Hematopoietic multipotent progenitor cell (in vitro differentiated cells): ENCODE measurements around the gene PRDM15. TPM values are rescaled to one million over a fixed set of nuclear protein-coding genes. Genes with fewer than 3 reads are reported as not detected.

ENCODE experiments used
- DNase-seq, 3 donors: peaks; one replicate each; pipeline ENCODE4 v3.0.0-alpha.2; 2011 to 2015; ENCODE audit warnings: low read depth in 2 of 3, low spot score in 2 of 3
- total RNA-seq: library from RNA; depleted of rRNA; stranded (reverse); fragments of >200 nt; gene quantifications from one replicate; pipeline ENCODE4 v1.2.3, GENCODE V29; 2012

Gene PRDM15
- total RNA-seq, 1 donor: 13.5 TPM

DNA sequence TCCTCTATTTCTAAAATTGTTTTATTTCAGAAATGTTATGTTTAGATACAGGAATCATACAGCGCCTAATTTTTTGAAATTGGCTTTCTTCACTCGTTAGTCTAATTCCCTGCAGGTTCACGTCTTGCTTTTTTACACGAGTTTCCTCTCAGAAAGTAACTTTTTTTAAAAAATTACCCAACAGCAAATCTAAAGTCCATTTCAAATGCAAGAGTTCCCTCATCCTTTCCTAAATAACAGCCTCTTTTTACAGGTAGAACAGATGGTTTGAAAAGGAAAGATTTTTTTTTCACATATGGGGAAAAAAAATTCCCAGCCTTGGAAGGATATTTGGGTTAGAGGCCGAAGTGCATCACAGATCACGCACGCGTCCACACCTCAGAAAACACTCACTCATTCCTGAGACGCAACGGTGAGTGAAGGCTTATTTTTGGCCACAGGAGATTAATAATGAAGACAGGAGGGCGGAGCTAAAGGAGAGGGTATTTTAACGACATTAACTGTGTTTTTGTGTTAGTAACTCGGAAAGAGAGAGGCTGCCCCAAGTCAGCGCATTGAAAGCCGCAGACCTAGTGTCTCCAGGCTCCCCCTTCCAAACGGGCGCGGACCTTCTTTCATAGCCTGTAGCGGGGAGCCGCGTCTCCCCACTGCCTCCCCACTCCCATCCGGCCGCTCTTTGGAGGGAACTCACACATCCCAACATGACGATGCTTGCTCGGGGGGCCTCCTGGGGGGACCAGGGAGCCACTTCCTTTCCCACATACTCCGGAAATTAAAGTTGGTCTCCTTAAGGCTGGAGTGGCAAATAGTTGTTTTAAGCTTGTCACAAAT, 111.3 kb downstream of the PRDM15 start:
- peak in 2 of 3 donors; percentile 47 to 62 for DNase-seq

DNA sequence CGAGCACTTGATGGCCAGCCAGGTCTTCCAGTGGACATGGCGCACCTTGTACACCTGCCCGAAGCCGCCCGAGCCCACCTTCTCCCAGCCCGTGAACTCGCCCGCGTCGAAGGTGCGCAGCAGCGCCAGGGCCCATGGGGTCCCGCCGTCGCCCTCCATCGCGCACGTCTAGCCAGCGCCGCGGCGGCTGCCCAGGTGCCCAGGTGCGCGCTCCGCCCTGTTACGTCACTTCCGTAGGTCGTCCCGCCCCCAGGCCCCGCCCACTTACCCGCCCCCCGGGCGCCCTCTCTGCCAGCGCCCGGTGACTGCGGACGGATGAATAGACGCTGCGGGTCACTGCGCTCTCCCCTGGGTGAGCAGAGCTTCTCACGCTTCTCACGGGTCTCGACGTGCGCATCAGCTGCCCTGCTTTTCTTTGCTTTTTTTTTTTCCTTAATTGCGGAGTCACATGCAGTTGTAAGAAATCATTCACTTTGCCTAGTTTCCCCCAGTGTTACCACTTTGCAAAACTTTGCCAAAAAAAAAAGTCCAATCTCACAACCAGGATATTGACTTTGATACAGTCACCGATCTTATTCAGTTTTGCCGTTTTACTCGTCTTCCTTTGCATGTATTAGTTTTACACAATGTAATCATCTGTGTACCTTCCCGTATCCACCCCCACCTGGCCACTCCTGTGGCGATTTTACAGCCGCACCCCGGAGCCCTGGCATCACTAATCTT, 112.1 kb downstream of the PRDM15 start, which contains the start of gene RIPK4:
TSS of gene RIPK4 (minus strand) at position 170 of the 723 bp plus-strand sequence. CDS start at position 159, 11 bp downstream.
- peak in 1 of 3 donors; percentile 52 for DNase-seq

DNA sequence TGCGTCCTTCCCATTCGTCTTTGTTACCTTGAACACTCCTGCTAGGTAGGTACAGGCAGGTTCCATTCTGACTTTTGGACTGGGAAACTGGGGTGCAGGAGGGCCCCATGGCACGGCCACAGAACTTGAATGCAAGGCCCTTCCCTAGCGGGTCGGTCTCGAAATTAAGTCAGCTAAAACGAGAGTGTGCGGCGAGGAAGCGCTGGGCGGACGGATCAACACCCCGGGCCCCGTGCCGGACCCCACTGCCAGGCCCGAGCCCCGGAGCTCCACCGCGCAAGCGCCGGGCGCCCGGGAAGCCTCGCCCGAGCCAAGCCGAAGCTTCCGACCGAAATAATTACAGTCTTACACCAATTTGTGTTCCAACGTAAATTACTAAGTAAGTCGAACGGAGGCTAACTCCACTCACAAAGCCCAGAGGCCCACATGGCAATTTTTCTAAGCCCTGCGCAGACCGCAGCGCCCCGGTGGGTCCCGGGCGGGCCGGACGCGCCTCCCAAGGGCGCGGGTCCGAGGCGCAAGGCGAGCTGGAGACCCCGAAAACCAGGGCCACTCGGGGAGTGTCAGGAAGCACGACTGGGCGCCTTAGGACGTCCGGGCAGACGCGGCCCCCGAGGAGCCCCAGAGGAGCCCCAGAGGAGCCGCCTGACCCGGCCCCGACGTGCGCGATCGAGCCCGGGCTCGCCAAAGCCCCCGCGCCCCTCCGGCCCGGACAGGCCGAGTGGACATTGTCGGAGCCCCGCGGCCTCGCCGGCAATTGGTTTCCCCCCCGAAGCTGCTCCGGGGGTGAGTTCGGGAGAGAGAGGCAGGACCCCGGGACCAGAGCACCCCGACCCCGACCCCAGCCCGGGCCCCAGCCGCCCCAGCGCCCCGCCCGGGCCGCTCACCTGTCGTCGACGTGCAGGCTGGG, 112.9 kb downstream of the PRDM15 start:
- no peak for DNase-seq

DNA sequence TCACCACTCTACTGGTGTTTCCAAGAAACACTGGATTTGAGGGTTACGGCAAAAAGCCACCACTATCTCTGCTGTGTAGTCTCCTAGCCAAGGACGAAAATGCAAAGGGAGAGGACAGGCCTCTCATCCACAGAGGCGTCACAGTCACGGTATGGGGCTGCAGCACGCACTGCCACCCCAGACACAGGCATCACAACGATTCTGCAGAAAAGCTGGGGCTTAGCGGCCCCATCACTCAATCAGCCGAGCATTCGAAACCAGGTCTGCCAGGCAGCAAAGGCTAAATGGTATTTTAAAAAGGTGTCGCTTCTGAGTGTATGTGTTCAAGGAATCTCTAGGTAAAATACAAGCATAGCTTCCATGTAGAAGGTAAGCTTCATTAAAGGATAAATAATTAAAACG, 113.7 kb downstream of the PRDM15 start:
- no peak for DNase-seq

DNA sequence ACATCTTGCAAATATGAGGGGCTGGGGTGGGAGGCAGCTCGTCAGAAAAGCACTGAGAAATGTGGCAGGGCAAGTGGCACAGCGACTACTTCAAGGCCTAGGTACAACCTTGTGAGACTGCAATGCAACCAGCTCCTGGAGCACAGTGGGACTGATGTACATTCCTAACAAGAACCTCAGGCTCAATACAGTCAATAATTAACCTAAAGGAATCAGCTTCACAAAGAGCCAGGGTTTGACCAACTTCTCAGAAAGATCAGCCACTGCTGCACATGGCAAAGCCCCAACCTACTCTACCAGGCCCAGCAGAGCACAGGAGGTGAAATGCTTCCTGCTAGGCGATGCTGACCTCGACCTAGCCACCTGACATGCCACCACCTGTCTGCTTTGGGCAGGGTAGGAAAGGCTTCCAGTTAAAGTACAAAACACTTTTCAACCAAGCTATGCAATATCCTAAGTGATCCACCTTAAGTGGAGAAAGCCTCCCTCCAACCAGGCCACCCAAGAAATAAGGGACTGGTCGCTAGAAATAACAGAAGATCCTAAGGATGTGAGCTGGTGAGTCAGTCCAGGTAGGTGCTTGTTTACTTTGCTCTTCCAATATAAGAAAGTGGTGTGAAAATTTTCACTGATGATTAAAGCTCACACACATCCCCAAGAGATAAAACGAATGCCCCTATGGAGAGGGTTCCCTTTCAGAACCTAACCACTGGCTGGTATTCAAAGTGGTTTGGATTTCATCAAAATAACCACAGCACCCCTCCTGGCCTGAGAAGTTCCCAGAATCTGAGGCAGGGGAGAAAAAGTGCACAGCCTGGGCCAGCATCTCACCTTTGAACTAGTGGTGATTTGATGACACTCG, 114.4 kb downstream of the PRDM15 start:
- DNase-seq: no peak

DNA sequence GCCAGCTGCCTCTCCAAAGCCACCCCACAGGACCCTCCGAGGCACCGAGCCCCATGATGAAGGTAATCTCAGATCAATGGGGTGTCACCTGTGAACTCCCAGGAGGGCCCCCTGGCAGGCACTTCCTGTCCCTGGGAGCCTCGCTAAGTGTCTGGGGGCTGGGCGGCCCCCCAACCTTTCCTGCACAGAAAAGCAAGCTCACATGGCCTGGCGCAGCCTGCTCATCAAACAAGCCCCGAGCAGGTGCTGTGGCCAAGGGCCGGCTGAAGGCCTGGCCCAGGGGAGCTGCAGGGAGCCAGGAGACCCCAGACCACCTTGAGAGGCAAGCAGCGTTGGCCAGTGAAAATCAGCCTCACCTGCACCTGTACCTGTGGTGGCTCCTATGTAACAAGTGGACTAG, 115.1 kb downstream of the PRDM15 start:
- DNase-seq: no peak

DNA sequence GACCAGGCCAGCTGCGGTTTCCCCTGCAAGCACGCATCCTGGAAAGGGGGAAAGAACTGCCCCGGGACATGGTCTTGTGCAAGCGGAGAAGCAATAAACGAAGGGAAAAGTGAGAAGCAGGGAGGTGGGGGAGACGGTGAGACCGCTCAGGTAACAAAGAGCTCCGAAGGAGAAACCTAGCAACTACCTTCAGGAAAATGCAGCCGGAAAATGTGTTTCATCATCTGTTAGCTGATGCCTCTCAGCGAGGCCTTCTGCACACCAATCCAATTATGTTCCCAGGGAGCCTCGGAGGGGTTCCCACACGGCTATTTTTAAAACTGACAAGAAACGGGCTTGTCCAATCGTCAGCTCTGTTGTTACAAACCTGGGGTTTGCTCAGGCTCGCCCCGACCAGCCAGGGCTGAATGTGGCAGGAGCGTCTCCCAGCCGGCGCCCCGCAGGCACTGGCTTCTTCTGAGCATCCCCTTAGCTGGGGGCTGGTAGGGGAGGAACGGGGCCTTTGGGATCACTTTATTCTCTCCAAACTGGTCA, 115.7 kb downstream of the PRDM15 start:
- DNase-seq: no peak

DNA sequence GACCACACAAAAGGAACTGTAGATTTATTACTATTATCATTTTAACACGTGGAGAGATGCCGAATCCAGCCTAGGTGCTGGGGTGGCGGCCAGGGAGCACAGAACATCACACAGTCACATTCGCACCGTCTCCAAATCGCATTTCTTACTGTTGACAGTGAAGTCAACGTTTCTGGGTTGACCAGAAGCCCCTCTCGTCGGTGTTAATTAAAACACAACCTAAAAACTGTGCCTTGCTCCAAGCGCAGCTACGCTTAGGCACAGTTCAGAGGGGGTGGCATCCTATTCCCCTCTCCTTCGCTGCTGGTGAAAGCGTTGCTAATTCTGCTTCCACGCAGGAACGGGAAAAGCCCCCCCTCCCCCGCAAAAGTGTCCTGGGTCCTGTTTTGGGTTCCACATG, 116.4 kb downstream of the PRDM15 start:
- no peak for DNase-seq

DNA sequence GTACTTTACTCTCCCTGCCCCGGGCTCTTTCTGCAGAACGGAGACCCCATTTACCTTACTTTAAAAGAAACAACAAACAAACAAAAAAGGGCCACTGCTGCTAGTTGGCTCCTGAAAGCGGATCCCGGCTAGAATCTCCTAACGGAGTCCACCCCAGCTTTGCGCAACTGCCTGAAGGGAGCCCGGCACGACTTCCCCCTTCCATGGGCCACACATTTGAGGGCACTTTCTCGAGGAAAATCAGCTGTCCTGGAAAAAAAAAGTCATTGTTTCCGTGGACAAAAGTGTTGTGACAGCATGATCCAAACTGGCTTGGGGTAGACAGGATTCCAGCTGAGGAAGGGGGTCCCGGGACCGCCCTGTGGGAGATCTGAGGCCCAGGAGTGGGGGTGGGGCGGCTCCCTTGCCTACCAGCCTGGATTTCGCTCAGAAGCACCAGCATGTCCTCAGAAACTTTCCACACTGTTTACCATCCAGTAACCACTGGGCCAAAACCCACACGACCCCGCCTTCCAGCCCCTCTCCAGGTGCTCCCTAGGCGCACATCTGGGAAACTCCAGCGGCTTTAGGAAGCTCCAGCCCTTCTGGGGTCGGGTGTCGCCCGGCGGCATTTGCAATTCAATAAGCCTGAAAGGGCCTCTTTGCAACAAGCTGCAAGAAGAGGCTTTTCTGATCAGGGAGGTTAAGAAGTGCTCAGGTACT, 117.1 kb downstream of the PRDM15 start:
- DNase-seq: no peak

DNA sequence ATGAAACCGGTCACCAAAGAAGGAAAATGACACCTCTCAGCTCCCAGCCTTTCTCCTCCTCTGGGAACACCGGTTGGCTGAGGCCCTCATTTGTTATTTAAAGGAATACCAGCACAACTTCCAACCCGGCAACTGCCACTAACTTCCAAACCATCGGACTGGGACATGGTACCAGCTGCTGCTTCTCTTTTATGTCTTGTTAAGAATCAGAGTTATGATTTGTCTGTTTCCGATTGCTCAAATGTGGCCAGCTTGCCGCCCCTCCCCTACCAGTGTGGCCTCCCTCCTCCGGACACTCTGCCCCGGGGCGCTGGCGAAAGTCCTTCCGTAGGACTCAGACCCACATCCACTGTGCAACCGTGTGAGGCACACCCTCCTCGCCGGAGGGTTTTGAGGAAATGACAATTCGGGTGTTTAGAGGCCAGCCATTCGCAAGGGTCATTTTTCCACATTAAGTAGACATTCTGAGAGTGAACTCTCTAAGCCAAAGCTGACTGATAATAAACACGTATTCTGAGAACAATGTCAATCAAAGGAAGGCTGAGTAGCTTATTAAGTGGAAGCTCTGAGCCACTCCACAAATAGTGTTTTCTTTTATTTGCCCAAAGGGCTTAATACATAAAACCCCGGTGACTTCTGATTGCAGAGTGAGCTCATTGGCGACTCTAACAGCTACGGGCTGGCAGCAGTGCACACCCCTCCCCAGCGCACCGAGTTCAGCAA, 117.8 kb downstream of the PRDM15 start:
- DNase-seq: peak in 1 of 3 donors; percentile 39

DNA sequence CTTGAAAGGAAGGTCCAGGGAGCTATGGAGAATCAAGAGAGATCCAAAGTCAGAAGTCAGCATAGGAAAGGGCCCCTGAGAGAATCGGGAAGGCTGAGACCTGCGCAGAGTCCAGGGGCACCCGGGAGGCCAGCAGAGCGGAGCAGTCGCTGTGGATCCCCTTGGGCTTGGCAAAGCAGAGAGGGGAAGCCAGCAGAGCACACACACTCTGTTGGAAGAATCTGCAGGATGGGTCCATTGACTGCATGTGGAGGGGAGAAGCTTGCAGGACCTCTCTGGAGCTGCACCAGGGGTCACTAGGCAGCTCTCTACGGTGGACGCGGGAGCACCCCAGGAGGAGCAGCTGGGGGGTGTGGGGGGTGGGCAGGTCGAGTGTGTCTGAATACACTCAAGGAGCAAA, 118.7 kb downstream of the PRDM15 start:
- no peak for DNase-seq

DNA sequence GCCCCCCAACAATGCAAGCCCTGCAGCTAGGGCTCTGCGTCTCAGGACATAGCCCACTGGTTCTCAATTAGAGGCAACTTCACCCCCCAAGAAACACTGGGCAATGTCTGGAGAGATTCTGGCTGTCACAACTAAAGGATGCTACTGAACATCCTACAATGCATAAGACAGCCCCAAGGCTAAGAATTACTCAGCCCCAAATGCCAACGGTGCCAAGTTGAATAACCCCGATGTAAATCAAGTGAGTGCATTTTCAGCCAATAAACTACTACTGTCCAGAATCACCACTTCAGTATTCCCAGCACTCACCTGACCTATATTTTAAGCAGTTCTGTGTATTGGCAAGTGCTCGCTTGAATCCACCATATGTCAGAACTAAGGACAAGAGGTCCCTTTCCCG, 119.2 kb downstream of the PRDM15 start:
- no peak for DNase-seq

DNA sequence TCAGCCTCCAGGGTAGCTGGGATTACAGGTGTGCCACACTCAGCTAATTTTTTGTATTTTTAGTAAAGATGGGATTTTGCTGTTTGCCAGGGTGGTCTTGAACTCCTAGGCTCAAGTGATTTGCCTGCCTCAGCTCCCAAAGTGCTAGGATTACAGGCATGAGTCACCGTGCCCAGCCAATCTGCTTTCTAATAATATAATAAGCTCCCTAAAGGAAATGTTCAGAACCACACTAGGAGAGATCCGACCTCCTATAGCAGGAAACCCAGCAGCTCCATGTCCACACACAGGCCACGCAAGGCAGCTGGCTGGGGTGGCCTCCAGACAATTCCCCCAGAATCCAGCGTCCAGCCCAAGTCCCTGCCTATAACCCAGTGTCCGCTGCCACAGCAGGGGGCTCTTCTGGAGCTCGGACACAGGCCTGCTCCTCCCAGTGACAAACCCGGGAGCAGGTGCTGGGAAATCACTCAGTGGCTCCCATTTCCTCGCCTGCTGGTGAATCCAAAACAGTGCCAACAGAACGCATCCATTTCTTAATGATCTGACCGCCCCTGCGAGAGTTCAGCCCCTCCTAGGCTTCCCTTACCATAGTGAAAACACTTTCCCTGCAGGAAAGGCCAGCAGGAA, 119.8 kb downstream of the PRDM15 start:
- DNase-seq: no peak

DNA sequence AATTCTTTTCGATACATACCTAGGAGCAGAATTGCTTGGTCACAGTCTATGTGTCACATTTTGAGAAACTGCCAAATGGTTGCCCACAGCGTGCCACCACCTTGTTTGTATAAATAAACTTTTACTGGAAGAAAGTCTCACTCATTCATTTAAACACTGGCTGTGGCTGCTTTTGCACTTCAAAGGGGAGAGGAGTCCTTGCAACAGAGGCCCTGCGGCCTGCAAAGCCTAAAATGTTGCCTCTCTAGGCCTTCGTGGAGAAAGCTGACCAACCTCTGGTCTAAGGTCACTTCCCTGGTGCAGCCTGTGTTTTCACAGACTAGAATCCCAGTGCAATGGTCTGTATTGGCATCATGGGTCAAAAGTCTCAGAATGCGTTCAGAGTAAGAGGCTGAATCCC, 120.6 kb downstream of the PRDM15 start:
- DNase-seq: no peak

DNA sequence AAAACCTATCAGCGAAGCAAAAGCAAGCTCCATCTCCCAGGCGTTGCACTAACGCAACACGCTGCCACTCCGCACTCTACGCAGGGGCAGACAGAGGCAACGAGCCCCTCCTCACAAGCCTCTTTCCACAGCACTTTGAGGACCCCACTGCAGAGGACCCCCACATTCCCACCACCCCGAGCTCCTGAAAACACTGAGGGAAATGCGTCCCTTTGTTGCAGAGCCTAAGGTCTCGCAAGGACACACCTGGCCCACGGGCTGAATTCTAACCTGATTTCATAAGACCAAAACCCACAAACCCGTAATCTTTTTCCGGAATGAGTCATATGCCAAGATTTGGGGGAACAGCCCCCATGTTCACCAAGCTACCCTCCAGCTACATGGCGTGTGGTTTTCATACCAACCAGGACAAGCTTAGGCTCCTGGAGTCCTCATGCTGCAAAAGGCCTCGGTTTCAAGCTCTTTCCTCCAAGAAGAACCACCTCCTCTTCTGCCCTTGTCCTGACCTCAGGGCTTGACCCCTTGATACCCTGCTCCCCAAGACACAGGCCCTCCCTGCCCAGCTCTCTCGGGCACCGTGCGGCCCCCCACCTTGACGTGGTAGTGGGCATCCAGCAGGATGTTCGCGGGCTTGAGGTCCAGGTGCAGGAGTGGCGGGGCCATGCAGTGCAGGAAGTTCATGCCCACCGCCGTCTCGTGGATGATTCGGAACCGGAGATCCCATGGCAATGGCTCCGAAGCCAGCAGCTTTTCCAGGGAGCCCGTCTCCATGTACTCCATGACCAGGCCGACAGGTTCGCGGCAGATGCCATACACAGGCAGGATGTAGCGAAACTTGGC, 123.0 kb downstream of the PRDM15 start:
- no peak for DNase-seq

DNA sequence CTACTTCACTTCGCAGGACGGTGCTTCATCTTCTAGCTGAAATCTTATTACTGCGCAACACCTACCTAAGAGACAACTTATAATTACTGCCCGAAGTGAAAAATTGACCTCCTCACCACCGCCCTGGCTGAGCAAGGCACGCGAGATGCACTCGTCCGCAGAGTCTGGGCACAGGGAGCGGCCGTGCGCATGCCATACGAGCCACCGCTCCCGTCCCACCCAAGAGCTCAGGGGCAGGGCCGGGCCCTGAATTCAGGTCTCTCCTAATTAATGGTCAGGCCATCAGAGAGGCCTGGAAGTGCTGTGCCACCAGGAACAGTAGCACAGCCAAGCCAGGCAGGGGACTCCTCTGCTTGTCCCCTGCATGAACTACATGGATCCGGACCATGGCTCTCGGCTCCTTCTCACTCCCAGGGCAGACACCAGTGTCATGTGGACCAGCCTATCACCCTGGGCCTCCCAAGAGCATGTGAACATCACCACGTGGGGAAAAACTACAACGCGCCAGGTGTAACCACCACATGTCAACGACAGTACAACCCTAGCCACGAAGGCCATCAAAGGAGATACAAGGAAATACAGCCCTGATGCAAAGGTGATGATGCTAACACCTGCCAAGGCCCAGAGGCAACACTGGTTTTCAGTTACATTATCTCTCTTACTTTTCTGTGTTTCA, 123.7 kb downstream of the PRDM15 start:
- DNase-seq: no peak

DNA sequence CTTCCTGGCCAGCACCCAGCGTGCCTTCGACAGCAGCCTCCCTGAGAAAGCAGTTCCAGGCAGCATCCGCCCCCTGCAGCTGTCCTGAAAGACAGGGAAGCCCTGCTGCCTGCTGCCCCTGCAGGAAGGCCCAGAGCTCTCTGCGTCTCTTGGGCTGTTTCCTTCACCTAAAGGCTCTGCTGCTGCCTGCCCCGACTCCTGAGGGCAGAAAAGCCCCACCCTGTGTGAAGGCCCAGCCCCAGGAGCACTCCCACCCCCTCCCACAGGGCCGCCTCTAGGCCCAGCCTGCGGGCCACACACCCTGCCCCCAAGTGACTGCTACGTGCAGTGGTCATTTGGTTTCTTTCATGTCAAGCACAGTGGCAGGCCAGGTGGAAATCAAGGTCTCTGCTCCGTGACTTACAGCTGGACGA, 124.7 kb downstream of the PRDM15 start:
- DNase-seq: no peak
